ENCODE data around the gene NGDN. TPM values are rescaled to one million over a fixed set of nuclear protein-coding genes. Genes with fewer than 3 reads are reported as not detected.

The NGDN gene
- polyA plus RNA-seq, 1 experiment: 49.8 TPM

GRCh38 chr14:23521785-23522640 is 52.5 kb downstream of the NGDN start:
- H3K4me3 ChIP-seq (ENCODE audit: low read depth, low read length): no peak overlapping the region
- POLR2A ChIA-PET: no interaction called here
- CTCF ChIA-PET: no interaction called here
- H3K27me3 ChIP-seq (ENCODE audit: control insufficient read depth, insufficient read depth, low read length): no peaks in the 10 kb centered on the region
- no peaks in the 10 kb centered on the region; the same call in 1 of the 2 replicates for H3K9me3 ChIP-seq (ENCODE audit: control insufficient read depth, insufficient read depth, low read length)
- H3K27ac ChIP-seq (ENCODE audit: low read depth, low read length): no peak overlapping the region
- no peak for DNase-seq (ENCODE audit: low read depth, low spot score)
- no peak for TF ChIP-seq CTCF (IDR thresholded peaks at IDR 0.05; ENCODE audit: low read depth, low read length)

- TF ChIP-seq CTCF (IDR thresholded peaks at IDR 0.05; ENCODE audit: low read depth, low read length): no peak
- Histone ChIP-seq H3K9me3 (ENCODE audit: control insufficient read depth, insufficient read depth, low read length) (no peaks in the 10 kb centered on the region; the same call in 1 of the 2 replicates), H3K27me3 (ENCODE audit: control insufficient read depth, insufficient read depth, low read length) (no peaks in the 10 kb centered on the region), H3K4me3 (ENCODE audit: low read depth, low read length) (no peak overlapping the region), H3K27ac (ENCODE audit: low read depth, low read length) (no peak overlapping the region)
- CTCF ChIA-PET: no interaction called here
- POLR2A ChIA-PET: no interaction called here
- no peak for DNase-seq (ENCODE audit: low read depth, low spot score)
Measured at GRCh38 chr14:23522643-23523198, 53.2 kb downstream of the NGDN start.

GRCh38 chr14:23523229-23524016 is 53.9 kb downstream of the NGDN start:
- POLR2A ChIA-PET: no interaction called here
- no peak for TF ChIP-seq CTCF (IDR thresholded peaks at IDR 0.05; ENCODE audit: low read depth, low read length)

GRCh38 chr14:23524954-23525353 is 55.5 kb downstream of the NGDN start:
- H3K4me3 ChIP-seq (ENCODE audit: low read depth, low read length): no peak overlapping the region
- ChIA-PET CTCF (interaction anchor here (0.8 kb wide), 1 partner anchor 13 kb away, joined by 3 read pairs; no protein-coding TSS in a partner anchor), POLR2A (no interaction called here)
- H3K27ac ChIP-seq (ENCODE audit: low read depth, low read length): no peak overlapping the region
- no peak for DNase-seq (ENCODE audit: low read depth, low spot score)
- H3K27me3 ChIP-seq (ENCODE audit: control insufficient read depth, insufficient read depth, low read length): no peaks in the 10 kb centered on the region
- no peaks in the 10 kb centered on the region; the same call in 1 of the 2 replicates for H3K9me3 ChIP-seq (ENCODE audit: control insufficient read depth, insufficient read depth, low read length)
- TF ChIP-seq CTCF (IDR thresholded peaks at IDR 0.05; ENCODE audit: low read depth, low read length): no peak

More at GRCh38 chr14:23523229-23524016, 53.9 kb downstream of the NGDN start:
- DNase-seq (ENCODE audit: low read depth, low spot score): no peak
- no peaks in the 10 kb centered on the region for H3K27me3 ChIP-seq (ENCODE audit: control insufficient read depth, insufficient read depth, low read length)
- CTCF ChIA-PET: no interaction called here
- H3K4me3 ChIP-seq (ENCODE audit: low read depth, low read length): no peak overlapping the region
- no peak overlapping the region for H3K27ac ChIP-seq (ENCODE audit: low read depth, low read length)
- no peaks in the 10 kb centered on the region; the same call in 1 of the 2 replicates for H3K9me3 ChIP-seq (ENCODE audit: control insufficient read depth, insufficient read depth, low read length)

All from AG04450 (cell line).